ENCODE data around the gene HTRA2.

HTRA2 gene

DNA sequence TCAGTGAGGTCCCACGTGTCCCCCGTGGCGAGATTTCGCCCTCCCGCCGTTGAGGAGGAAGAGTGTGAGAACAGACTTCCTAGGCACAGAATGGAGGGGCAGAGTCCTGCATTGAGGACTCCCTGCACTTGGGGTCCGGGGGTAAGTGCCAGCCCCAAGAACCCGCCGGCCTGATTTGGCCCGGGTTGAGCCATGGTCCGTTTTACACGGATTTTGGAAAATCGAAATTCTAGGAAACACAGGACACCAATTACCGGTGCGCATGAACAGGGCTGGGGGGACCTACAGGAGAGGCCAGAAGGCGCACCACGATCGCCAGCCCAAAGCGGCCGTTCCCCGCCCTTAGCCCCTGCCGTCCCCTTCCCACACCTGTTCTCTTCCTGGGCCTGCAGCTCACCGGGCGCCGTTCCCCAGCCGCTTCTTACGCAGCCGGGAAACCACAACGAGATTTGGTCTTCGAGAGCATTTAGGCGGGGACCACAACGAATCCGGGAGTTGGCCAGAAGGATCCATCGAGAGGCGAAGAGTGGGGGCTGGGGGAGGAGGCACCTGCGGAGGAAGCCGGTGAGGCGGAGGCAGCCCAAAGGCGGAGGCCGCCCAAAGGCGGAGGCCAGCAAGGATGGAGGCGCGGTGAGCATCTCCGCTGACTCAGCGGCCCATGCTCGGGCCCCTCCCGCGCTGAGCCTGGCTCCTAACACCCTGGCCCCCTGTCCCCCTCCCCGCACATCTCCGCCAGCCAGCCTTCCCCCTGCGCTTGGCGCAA lies 15.9 kb upstream of the HTRA2 start:
- TF ChIP-seq, protein P1, sequence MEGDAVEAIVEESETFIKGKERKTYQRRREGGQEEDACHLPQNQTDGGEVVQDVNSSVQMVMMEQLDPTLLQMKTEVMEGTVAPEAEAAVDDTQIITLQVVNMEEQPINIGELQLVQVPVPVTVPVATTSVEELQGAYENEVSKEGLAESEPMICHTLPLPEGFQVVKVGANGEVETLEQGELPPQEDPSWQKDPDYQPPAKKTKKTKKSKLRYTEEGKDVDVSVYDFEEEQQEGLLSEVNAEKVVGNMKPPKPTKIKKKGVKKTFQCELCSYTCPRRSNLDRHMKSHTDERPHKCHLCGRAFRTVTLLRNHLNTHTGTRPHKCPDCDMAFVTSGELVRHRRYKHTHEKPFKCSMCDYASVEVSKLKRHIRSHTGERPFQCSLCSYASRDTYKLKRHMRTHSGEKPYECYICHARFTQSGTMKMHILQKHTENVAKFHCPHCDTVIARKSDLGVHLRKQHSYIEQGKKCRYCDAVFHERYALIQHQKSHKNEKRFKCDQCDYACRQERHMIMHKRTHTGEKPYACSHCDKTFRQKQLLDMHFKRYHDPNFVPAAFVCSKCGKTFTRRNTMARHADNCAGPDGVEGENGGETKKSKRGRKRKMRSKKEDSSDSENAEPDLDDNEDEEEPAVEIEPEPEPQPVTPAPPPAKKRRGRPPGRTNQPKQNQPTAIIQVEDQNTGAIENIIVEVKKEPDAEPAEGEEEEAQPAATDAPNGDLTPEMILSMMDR (IDR thresholded peaks at IDR 0.05; ENCODE audit: low read depth, low read length, missing control alignments) = no peak
- no peak overlapping the region for H3K4me3 ChIP-seq (ENCODE audit: low read depth, low read length)
- DNase-seq (ENCODE audit: low read depth) = no peak

DNA sequence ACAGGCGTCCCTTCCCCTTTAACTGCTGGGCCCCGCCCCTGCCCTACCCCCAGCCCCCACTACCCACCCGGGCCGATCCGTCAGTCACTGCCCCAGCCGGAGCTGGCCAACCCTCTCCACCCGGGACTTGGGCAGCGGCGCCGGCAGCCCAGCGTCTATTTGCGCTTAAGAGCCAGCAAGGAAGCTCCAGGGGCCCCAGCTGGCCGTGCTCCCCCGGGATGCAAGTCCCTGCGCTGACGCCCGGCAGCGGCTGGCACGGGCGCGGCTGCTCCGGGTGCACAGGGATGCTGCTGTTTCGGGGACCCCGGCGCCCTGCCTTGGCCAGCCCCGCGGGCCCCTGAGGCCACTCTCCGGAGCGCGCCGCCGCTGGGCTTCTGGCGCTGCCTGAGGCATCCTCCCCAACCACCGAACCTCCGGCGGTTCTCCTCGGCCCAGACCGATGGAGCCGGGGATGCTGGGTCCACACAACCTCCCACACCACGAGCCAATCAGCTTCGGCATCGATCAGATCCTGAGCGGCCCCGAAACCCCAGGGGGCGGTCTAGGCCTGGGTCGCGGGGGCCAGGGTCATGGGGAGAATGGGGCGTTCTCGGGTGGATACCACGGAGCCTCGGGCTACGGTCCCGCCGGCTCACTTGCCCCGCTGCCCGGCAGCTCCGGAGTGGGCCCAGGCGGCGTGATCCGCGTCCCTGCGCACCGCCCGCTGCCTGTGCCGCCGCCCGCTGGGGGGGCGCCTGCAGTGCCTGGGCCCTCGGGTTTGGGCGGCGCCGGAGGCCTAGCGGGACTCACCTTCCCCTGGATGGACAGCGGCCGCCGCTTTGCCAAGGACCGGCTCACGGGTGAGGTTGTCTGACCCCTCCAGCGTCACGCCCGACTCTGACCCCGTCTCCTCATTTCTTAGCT lies 15.1 kb upstream of the HTRA2 start, which contains the start of gene TLX2:
TLX2 (plus strand) TSS at position 83 of the 903 bp plus-strand sequence; CDS start at position 440, 357 bp downstream.
- no peak for DNase-seq (ENCODE audit: low read depth)
- no peak within 1 kb of the TSS; the same call in 1 of the 2 replicates for H3K4me3 ChIP-seq (ENCODE audit: low read depth, low read length)
- TF ChIP-seq, protein P1 (IDR thresholded peaks at IDR 0.05; ENCODE audit: low read depth, low read length, missing control alignments) = no peak

DNA sequence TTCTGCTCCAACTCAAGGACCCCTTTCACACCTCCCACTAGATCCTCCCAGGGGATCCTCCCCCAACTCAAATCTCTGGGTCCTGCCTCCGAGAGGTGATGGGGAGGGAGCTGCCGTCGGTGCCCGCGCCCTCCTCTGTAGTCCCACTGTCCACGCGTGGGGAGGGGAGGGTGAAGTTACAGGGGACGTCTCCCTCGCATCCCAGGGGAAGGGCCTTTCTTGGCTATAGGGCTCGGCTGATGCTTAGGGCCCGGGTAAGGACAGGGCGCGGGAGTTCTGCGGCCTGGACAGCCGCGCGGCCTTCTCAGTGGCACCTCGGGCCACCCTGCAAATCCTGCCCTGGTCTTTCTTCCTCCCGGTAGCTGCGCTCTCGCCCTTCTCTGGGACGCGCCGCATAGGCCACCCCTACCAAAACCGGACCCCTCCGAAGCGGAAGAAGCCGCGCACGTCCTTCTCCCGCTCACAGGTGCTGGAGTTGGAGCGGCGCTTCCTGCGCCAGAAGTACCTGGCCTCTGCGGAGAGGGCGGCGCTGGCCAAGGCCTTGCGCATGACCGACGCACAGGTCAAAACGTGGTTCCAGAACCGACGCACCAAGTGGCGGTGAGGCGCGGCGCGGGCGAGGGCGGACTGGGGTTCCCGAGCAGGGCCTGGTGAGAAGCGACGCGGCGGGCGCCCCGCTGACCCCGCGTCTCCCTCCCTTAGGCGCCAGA lies 14.3 kb upstream of the HTRA2 start:
- TF ChIP-seq, protein P1 (IDR thresholded peaks at IDR 0.05; ENCODE audit: low read depth, low read length, missing control alignments) = no peak
- peak overlapping the region; percentile 37 for H3K4me3 ChIP-seq (ENCODE audit: low read depth, low read length)
- DNase-seq (ENCODE audit: low read depth) = no peak

DNA sequence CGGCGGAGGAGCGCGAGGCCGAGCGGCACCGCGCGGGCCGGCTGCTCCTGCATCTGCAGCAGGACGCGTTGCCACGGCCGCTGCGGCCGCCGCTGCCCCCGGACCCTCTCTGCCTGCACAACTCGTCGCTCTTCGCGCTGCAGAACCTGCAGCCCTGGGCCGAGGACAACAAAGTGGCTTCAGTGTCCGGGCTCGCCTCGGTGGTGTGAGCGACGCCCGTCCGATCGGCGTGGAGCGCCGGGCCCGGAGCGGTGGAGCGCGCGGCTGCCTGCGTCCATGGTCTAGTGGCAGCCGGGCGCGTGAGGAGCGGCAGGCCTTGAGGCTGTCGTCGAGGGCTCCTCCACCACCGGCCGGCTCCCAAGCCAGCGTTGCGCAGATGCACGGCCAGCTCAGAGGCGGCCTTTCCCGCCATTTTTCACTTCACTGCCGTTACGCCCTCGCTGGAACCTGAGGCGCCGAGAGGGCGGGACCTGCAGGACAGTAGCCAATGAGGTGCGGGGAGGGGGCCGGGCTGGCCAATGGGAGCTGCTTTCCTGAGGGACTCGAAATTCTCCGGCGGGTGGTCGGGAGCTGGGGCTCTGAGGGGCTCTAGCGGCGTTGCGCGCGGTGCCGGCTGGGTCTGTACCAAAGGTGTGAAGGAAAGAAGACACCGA lies 13.6 kb upstream of the HTRA2 start:
- DNase-seq (ENCODE audit: low read depth) = peak; percentile 30
- TF ChIP-seq, protein P1 (IDR thresholded peaks at IDR 0.05; ENCODE audit: low read depth, low read length, missing control alignments) = no peak
- peak overlapping the region; percentile 37 for H3K4me3 ChIP-seq (ENCODE audit: low read depth, low read length)

DNA sequence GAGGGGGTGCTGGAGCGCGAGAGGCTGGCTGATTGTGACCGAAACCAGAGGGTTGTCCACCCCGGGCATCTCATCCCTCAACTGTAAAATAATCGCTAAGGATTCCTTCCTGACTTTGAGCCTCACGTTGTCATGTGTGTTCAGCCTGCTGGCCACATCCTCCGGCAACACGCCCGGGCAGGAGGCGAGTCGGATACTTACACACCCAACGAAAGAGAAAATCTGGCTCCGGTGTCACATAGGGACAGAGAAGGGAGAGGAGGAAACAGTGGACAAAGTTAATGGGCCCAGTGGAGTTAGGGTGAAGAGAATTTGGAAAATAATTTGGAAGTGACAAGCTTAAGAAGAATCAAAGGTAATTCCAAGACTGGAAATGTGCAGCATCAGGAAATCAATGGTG lies 13.1 kb upstream of the HTRA2 start:
- TF ChIP-seq, protein P1 (IDR thresholded peaks at IDR 0.05; ENCODE audit: low read depth, low read length, missing control alignments) = no peak
- no peak overlapping the region; the same call in 1 of the 2 replicates for H3K4me3 ChIP-seq (ENCODE audit: low read depth, low read length)
- DNase-seq (ENCODE audit: low read depth) = no peak

DNA sequence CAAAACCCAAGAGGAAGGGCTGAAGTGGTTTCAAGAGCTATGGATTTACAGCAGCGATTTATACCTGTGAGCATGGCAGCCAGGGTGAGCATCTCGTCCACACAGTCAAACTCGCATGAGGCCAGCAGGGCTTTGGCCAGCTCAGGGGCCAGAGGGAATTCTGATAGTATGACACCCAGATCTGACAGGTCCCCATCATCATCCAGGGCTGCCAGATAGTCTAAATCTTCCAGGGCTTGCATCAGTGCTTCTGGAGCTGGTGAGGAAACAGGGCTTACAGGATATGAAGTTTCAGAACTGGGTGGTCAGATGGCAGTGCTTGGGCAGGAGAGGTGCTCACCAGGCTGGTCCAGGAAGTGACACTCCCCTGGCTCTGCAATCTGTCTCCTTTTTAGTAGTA lies 7.2 kb upstream of the HTRA2 start:
- TF ChIP-seq, protein P1 (IDR thresholded peaks at IDR 0.05; ENCODE audit: low read depth, low read length, missing control alignments) = no peak
- DNase-seq (ENCODE audit: low read depth) = no peak

More for the DNA sequence above, 7.2 kb upstream of the HTRA2 start:
- no peak overlapping the region for H3K4me3 ChIP-seq (ENCODE audit: low read depth, low read length)
